Calu3 (cell line): Measurements from ENCODE around the gene STK33. TPM values are rescaled to one million over a fixed set of nuclear protein-coding genes. Genes with fewer than 3 reads are reported as not detected.

Source experiments
- BruUV-seq: library from RNA; stranded (reverse); fragments of 400-500 nt; replicated peaks from 2 replicates; lab custom pipeline; 2021; lab: Mats Ljungman, UMichigan
- CTCF ChIA-PET: fragments of 300-600 bp; sonication (Branson Sonifier 250); formaldehyde crosslinking; loops from one replicate; lab custom pipeline; 2022; ENCODE audit warnings: antibody characterized with exemption; lab: Charles Lee
- DNase-seq: peaks from one replicate; pipeline ENCODE4 v3.0.0; 2022
- H3K27ac Mint-ChIP-seq: one replicate; pipeline ENCODE4 v1.8.0; 2022; ENCODE audit warnings: mixed read lengths; ENCODE audit not compliant: unreplicated experiment
- H3K27me3 Mint-ChIP-seq: one replicate; pipeline ENCODE4 v1.8.0; 2022; ENCODE audit warnings: mixed read lengths; ENCODE audit not compliant: unreplicated experiment
- H3K36me3 Mint-ChIP-seq: one replicate; pipeline ENCODE4 v1.8.0; 2022; ENCODE audit warnings: mild to moderate bottlenecking, moderate library complexity, mixed read lengths; ENCODE audit not compliant: insufficient read depth, unreplicated experiment
- H3K4me1 Mint-ChIP-seq: one replicate; pipeline ENCODE4 v1.8.0; 2022; ENCODE audit warnings: mild to moderate bottlenecking, low read depth, mixed read lengths; ENCODE audit not compliant: unreplicated experiment
- H3K4me3 Mint-ChIP-seq: one replicate; pipeline ENCODE4 v1.8.0; 2022; ENCODE audit warnings: mild to moderate bottlenecking, low read depth, moderate library complexity, mixed read lengths; ENCODE audit not compliant: unreplicated experiment
- H3K9me3 Mint-ChIP-seq: one replicate; pipeline ENCODE4 v1.8.0; 2022; ENCODE audit warnings: low read depth, mixed read lengths; ENCODE audit not compliant: unreplicated experiment
- intact Hi-C: fragments of 100-400 bp; cut with micrococcal nuclease; formaldehyde crosslinking; loops from one replicate; pipeline ENCODE4 v1.10.0; 2022; ENCODE audit not compliant: unreplicated experiment
- total RNA-seq: library from RNA; stranded (reverse); gene quantifications from 2 replicates; pipeline ENCODE4 v1.2.3, GENCODE V29; 2022
- TF ChIP-seq, protein P1 (sequence below): fragments of 200-600 bp; IDR thresholded peaks from one replicate; pipeline ENCODE4 v1.8.0; 2022; ENCODE audit warnings: antibody characterized with exemption; ENCODE audit not compliant: unreplicated experiment

Gene STK33
- total RNA-seq, 1 experiment from 2014 or later, result 3.0 TPM

DNA sequence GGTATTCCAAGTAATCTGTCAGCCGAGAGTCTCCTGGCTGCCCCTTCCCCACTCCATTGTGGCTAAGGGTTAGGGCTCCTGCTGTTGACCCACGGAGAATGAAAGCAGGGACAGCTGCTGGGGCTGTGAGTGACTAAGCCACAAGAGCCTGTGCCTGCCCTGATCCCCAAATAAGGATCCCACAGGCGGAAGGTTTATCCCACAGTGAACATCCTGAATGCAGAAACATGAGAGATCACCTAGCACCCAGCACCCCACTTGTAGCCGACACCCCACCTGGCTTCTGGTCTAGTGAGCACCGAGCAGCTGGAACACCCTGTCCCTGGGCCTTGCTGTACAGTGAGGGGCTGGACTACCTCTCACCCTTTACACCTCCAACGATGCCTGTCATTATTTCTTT lies 212.7 kb downstream of the STK33 start:
- BruUV-seq, result no TSS peak
- Mint-ChIP-seq H3K9me3 (no peaks in the 10 kb centered on the region), H3K27ac (no peak overlapping the region), H3K36me3 (no peaks in the 10 kb centered on the region), H3K4me1 (no peaks in the 10 kb centered on the region), H3K27me3 (peaks cover 34% of the 10 kb centered on the region), H3K4me3 (no peak overlapping the region)
- TF ChIP-seq, protein P1, sequence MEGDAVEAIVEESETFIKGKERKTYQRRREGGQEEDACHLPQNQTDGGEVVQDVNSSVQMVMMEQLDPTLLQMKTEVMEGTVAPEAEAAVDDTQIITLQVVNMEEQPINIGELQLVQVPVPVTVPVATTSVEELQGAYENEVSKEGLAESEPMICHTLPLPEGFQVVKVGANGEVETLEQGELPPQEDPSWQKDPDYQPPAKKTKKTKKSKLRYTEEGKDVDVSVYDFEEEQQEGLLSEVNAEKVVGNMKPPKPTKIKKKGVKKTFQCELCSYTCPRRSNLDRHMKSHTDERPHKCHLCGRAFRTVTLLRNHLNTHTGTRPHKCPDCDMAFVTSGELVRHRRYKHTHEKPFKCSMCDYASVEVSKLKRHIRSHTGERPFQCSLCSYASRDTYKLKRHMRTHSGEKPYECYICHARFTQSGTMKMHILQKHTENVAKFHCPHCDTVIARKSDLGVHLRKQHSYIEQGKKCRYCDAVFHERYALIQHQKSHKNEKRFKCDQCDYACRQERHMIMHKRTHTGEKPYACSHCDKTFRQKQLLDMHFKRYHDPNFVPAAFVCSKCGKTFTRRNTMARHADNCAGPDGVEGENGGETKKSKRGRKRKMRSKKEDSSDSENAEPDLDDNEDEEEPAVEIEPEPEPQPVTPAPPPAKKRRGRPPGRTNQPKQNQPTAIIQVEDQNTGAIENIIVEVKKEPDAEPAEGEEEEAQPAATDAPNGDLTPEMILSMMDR, result no peak
- intact Hi-C loops, result no loop called here
- DNase-seq, result no peak
- CTCF ChIA-PET, result no interaction called here

DNA sequence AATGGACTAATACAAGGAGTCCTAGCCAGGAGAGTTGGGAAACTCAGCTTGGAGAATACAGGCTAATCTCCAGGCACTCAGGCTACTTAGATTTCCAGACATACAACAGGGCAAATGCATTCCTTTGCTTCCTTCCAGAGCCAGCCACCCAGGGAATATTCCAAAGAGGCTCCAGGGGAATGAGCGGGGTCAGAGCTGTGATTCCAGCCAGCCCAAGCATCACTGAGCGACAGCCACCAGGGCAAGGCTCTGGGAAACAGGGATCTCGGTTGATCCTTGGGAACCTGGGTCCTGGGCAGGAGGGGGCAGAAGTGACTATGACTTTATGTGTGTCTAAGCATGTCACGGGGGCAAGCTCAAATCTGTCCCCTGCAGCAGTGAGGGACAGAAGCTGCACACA lies 218.1 kb downstream of the STK33 start:
- TF ChIP-seq, protein P1, result no peak
- Mint-ChIP-seq H3K27me3 (peaks cover 59% of the 10 kb centered on the region), H3K9me3 (no peaks in the 10 kb centered on the region), H3K4me1 (no peaks in the 10 kb centered on the region), H3K36me3 (no peaks in the 10 kb centered on the region), H3K4me3 (no peak overlapping the region), H3K27ac (no peak overlapping the region)
- CTCF ChIA-PET, result no interaction called here
- BruUV-seq, result no TSS peak
- intact Hi-C loops, result no loop called here
- DNase-seq, result no peak

DNA sequence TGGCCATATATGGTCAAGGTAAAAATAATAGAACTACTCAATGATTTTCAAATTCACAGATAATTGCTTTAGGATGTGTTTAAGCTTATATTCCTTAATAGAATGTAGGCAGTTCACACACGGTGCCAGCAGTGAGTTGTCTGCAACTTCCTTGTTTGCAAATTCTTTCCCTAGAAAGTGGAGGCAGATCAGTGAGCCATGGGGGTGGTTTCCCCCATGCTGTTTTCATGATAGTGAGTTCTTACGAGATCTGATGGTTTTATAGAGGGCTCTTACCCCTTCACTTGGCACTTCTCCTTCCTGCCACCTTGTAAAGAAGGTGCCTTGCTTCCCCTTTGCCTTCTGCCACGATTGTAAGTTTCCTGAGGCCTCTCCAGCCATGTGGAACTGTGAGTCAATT lies 218.6 kb downstream of the STK33 start:
- no peak overlapping the region for H3K27ac Mint-ChIP-seq
- BruUV-seq, result no TSS peak
- TF ChIP-seq, protein P1, result no peak
- H3K27me3 Mint-ChIP-seq, result peaks cover 64% of the 10 kb centered on the region
- no peak overlapping the region for H3K4me3 Mint-ChIP-seq
- H3K4me1 Mint-ChIP-seq, result no peaks in the 10 kb centered on the region
- DNase-seq, result no peak
- H3K36me3 Mint-ChIP-seq, result no peaks in the 10 kb centered on the region
- intact Hi-C loops, result no loop called here
- no peaks in the 10 kb centered on the region for H3K9me3 Mint-ChIP-seq
- CTCF ChIA-PET, result no interaction called here

DNA sequence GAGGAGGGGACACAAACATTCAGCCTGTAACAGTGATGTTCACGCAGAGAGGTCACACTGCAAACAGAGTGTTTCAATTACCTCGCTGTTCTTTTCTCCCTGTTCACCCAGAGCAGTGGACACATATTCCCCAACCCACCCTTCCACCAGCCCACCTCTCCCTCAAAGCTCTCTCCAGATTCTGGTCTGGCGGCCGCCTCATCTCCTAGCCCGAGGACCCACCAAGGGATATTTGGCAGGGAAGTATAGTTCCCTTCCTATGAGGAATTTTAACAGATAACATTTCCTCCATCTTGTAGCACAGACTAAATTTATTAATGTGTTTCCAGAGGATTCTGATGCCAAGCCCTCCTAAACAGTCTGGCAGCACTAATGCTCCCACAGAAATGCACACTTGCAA lies 219.3 kb downstream of the STK33 start:
- CTCF ChIA-PET, result no interaction called here
- TF ChIP-seq, protein P1, result no peak
- Mint-ChIP-seq H3K36me3 (no peaks in the 10 kb centered on the region), H3K4me3 (no peak overlapping the region), H3K27me3 (peaks cover 65% of the 10 kb centered on the region), H3K9me3 (no peaks in the 10 kb centered on the region), H3K4me1 (no peaks in the 10 kb centered on the region), H3K27ac (no peak overlapping the region)
- intact Hi-C loops, result no loop called here
- BruUV-seq, result no TSS peak
- no peak for DNase-seq
